Muscle of back (tissue), 11 donors: ENCODE results near the gene GRIA1. TPM values are rescaled to one million over a fixed set of nuclear protein-coding genes. Genes with fewer than 3 reads are reported as not detected.

Experiments used
- DNase-seq, 3 donors: peaks; one replicate each; pipeline versions ENCODE4 v3.0.0 to v3.0.0-alpha.2; 2013
- polyA plus RNA-seq, 10 donors: library from polyadenylated mRNA; unstranded; fragments of 120-200 nt; gene quantifications; one replicate each; pipeline ENCODE4 v1.2.1, GENCODE V29; 2013; ENCODE audit not compliant: insufficient read length in 10 of 10

The GRIA1 gene
- polyA plus RNA-seq, 10 donors = 0.65 to 1.9 (median 0.86) TPM

GRCh38 chr5:153544706-153545105, 54.2 kb downstream of the GRIA1 start:
- DNase-seq = peak in 2 of 3 donors; percentile 15 to 31

- no peak for DNase-seq
Observed at GRCh38 chr5:153546566-153546965, 56.1 kb downstream of the GRIA1 start.

DNA sequence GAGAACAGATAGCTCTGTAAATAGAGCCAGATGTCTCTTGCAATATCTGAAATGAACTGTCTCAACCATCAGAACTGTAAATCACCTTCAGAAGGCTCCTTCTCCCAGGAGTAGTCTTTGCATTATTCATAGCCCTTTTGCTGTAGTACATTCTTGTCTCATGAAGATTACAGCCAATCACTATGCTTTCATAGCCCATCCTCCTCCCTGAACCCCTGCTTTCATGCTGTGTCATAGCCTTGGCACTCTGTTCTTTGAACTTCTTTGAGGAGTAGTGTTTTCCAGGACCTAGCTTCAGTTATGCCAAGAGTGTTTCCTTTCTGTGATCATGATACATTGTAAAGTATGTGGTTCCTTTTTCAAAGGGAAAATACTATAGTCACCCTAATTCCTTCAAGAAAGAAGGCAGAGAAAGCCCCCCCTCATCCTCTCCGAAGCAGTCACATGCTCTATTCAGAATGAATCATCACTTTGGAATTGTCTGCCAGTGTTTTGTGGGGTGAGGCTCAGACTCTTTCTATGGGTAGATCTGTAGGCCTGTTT, 61.1 kb downstream of the GRIA1 start:
- DNase-seq = peak; percentile 15 to 96 (median 37)

DNA sequence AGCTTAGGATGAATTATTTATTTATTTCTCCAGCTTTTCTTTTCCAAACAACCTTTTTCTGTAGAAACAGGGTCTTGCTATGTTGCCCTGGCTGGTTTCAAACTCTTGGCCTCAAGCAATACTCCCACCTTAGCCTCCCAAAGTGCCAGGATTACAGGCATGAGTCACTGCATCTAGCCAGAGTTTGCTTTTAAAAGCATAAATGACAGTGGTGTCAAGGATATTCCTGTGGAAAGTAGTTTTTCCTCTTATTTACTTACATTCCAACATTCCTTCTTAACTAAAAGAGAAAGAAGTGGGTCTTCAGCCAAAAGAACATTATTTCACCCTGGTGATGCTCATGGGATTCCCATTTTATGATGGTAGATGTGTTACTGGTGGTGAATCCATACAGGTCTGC, 62.4 kb downstream of the GRIA1 start:
- DNase-seq = no peak

DNA sequence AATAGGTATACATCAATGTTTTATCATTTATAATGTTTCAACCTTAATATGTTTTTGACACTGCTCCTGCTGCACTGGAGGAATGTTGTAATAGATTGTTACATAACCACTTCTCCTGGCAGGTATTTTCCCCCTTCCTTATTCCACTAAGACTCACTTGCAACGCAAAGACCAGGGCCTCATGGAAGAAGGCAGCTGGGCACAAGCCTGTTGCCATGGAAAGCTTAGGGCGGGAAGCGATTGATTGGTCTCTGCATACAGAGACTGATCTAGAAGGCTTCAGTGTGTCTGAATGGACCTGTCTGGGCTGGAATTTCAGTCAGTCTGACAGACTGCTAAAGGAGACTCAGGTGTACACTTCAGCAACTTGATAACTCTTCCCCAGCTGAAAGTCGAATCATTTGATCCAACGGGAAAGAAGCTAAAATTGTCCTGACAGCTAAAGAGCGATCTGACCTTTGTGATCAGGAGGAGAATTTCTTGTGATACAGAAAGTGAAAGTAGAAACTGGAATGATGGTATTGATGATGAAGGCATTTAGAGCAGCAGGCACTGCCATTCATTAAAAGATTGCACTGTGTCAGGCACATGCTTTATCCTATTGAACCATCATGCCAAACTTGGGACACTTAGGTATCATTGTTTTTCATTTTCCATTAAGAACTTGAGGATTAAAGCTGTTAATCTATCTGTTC, 65.1 kb downstream of the GRIA1 start:
- no peak for DNase-seq

DNA sequence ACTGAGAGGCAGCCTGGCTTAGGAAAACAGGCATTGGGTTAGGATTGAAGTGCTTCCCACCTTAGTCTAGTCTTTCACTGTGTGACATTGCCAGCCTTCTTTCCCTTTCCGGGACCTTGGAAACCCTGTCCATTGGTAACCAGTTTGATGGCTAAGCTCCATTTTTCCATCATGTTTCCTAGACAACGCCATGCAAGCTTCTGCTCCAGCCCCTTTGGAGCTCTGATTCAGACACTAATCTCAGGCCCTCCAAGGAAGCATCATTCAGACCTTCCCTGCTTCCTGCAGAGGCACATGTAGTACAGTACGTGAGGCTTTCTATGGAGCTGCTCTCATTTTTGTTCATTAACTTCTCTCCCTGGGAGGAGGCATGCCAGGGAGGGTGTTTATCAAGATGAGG, 68.5 kb downstream of the GRIA1 start:
- DNase-seq = no peak

DNA sequence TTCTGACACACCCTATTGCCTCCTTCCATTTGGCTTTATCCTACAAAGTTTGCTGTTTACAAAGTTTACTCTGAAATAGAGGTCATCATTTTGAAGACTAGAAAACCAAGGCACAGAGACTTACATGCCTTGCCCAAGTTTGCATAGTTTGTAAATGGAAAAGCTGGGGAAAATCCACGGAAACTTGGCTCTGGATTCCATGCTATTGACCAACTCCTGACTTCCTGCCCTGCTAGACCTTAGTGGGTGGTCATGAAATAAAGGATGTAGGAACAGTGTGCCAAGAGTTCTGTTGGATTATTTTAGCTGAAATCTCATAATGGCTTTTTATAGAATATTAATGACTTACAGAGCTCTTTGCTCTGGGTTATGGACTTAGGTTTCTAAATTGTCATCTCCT, 69.5 kb downstream of the GRIA1 start:
- no peak for DNase-seq

DNA sequence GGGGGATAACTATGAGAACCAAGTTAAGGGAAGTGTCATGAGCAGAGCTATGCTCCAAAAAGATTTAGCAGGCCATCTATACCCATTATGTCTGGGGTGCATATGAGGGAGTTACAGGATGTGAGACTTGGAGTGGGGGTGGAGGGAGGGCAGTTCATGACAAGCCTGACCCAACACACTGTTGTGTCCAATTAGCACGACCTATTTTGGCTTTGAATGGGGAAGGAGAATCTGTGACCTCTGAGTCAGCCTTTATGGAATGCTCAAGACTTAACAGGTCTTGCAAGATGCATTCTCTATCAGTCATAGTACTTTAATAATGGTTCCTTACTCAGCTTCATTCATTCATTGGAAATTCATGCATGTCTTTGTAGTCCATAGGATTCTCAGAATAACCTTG, 71.7 kb downstream of the GRIA1 start:
- DNase-seq = peak in 1 of 3 donors; percentile 38

DNA sequence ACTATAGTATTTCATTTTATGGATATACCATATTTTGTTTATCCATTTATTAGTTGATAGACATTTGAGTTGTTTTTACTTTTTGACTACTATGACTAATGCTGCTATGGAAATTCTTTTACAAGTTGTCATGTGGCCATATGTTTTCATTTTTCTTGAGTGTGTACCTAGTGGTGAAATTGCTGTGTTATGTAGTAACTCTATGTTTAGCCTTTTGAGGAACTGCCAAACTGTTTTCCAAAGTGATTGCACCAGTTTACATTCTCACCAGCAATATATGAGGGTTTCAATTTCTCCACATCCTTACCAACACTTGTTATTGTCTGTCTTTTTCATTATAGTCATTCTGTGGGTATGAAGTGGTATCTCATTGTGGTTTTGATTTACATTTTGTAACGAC, 75.4 kb downstream of the GRIA1 start:
- peak in 1 of 3 donors; percentile 55 for DNase-seq

DNA sequence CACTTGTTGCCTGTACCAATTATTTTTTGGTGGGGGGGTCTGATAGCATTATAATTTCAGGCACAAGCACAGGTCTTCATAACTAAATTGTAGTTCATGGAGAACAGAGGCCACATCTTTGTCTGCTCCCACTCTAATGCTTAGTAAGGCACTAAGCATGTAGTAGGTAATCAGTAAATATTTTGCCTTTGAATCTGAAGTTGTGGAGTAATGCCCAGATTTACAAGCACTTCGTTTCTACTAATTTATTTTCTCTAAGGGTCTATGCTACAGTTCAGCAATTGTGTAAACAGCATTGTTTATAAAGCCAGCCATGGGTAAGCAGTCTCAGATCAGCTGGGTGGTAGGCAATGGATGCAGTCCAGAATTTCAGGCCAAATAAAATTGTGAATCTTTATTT, 78.6 kb downstream of the GRIA1 start:
- no peak for DNase-seq

- no peak for DNase-seq
Observed at GRCh38 chr5:153571162-153571561, 80.7 kb downstream of the GRIA1 start.

DNA sequence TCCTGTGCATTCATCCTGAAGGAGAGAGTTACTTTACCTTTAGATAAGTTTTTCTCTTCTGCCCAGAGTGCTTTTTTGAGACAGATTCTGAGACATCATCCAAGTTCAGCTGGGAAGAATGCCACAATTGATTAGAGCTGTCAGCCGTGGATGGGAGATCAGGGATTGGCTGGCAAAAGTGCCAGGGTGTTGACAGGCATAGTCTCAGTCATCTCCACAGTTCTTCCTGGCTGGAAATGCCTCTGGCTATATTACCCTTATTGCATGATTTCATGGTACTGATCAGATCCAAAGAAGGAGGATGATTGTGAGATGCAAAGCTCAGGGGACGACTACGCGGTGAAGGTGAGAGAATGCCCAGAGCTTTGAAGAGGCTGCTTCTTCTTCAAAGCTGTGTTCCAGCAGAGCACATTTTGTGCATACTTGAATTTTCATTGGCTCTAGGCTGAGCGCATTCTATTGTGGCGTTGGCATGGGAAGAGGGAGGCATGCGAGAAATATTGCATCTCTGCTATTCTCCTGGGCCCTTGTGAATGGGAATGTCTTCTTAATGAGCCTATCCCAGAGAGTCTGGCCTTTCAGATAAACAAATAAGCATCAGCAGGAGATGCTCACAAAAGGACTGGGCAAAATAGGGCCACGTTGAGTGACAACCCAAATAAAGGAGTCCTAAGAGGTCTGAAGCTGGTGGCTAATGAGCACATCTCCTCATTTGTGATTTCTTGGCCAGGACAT, 82.1 kb downstream of the GRIA1 start:
- no peak for DNase-seq

- no peak for DNase-seq
Observed at GRCh38 chr5:153573326-153574033, 83.0 kb downstream of the GRIA1 start.

DNA sequence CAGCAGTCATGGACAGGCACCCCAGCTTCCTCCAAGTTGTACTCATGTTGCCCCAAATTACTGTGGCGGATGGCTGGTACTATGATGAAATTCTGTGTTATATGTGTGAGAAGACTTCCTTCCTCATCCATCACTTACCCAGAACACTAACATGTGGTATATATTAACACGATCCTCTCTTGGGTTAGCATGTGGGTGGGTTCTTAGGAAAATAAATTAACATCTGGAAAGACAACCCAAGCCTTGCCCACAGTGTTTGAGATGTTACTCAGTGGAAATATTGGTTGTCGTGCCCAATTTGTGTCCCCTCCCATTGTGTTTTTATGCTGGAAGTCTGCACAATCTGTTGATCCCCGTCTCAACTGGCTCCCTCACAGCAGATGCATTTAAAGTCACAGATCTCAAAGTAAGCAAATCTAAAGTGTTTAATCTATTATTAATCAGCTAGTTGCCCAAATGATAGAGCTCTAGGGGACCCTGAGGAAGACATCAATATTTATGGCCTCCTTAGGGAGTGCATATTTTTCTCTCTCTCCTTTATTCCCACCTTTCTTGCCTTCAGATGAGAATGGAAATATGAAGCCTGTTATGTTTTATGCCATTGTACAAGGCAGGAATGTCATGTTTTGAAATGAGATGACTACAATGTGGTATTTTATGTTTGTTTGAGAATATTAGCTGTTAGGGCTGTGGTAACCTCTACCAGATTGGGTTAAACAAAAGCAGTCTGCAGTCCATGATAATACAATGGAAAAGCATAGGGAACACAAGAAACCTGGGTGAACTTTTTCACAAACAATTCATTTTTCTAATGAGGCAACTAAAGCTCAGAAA, 93.9 kb downstream of the GRIA1 start:
- DNase-seq = peak in 1 of 3 donors; percentile 9

DNA sequence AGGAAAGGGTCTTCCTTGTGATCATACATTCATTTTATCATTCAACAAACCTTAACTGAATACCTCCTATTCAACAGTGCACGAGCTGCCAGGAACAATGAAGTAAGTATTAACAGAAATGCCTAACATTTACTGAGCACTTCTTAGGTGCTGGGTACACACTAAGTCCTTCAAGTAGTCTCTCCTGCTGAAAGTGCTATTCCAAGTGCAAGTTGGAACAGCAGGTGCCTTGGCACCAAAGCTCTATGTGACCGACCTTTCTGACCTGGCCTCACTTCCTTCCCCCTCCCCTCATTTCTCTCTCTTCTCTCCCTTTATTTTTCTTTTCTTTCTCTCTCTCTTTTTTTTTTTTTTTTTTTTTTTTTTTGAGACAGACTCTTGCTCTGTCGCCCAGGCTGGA, 94.5 kb downstream of the GRIA1 start:
- no peak for DNase-seq

DNA sequence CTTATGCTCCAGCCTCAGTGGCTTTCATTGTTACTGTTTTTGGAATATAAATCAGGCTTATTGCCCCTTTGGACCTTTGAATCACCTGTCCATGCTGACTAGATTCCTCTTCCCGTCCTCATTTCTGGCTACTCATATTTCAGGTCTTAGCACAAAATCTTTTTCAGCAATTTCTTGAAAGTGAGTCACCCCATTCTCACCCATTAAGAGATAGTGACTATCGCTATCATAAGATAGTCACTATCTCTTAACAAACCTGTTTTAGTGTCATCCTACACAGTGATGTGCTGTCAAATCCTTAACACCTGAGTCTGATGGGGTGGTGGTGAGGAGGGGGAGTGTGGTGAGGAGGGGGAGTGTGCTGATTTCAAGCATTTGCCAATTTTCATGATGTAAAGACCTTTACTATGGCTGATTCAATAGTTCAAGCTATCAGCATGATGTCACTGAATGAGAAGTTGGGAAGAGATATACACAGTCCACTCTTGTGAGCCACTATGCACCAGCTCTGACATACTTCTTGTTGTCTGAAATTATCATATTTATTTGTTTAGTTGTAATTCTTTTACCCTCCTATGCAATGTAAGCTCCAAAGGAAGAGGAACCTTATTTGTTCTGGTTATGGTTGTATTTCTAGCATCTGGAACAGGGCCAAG, 95.3 kb downstream of the GRIA1 start:
- no peak for DNase-seq

DNA sequence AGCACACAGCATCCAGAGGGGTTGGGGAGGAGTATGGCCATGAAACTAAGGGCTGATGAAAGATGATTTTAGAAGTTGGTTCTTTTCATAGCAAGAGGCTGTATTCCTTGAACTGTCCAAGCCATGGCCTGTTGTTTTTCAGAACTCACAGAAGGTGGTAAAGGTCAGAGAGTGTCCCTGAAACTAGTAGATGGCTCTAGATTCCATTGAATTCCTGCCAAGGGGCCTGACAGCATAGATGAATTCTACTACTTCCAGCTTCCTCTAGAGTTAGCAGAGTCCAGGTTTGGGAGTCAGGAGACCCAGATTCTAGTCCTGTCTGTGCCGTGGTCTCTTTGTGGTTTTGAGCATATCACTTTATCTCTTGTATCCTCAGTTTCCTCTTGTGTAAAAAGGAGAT, 101.6 kb downstream of the GRIA1 start:
- DNase-seq = no peak

GRCh38 chr5:153594785-153595184, 104.3 kb downstream of the GRIA1 start:
- no peak for DNase-seq

DNA sequence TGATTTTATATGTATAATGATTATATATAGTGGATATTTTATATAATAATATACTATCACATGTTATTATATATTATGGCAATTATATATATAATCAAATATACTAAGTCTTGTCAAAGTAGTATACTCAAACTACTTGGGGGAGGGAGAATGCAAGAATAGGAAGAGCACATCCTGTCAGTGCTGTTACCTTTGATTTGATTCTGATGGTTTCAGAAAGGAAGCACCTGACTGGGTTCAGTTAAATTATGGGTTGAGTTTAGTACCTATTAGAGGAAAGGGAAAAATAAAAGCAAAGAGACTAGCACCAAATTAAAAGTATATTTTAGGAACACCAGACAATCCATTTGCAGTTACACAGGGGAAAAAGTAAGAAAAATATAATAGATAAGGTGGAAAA, 107.6 kb downstream of the GRIA1 start:
- DNase-seq = no peak

DNA sequence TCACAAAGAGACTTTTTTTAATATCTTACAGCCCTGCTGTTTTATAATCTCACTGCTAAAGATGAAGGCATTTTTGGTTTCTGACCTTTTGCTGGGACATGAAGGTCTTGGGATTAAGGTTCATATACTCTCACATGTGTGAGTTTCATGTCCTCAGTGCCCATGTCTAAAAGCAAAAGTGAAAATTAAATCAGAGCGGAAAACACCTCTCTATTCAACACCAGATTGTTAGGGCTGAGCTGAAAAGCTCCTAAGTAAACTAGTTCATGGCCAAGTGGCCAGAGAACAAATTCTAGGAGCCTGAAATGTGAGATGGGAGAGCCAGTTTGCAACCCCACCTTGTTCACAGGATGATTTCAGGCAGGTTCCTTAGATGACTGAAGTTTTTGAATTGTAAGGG, 110.9 kb downstream of the GRIA1 start:
- DNase-seq = no peak

GRCh38 chr5:153605386-153605785, 114.9 kb downstream of the GRIA1 start:
- no peak for DNase-seq
